Kidney tubule cell (primary cell): ENCODE measurements around the gene GRIP1.

Source experiments
- DNase-seq: peaks from one replicate; pipeline ENCODE4 v3.0.0-alpha.2; 2018; ENCODE audit warnings: low spot score

GRIP1 gene

DNA sequence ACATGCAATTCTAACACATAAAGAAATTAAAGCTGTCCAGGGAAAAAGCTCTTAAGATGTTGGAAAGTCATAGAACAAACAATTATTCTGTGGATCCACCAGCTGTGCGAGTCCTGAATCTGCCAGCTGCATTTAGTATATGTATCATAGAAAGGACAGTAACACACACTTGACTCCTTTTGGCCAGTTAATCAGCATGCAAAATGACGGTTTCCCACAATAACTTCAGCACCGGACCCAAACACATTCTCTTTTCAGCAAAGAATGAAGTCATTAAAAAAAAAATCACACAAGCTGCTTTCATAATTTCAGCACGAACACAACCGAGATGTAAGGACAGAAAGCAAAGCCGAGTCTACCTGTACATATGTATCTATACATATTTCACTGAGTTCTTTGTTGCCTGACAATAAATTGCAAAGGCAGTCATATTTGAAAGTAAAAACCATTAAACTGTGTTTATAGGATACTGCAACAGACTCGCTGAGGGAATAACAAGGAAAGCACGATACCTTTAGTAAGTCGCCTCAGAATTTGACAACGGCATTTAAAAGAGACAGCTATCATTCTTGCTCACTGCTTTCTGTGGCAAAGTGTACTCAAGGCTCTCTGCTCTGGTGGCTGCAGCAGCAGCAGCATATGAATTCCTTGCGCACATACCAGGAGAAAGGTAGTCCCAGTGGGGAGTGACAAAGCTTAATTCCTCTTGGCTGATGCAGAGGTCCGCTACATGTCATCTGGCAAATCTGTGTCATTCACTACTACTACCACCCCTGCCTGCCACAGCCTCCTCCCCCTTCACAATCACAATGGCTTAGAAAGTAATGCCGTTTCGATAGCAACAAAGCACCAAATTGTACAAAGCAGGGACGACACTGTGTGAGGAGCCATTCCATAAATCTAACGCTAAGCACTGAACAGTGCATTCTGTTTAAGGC is at the start of gene GRIP1:
Gene GRIP1 (minus strand): TSS at position 739 of the 938 bp plus-strand sequence. CDS start 172 bp downstream, at position 567.
- peak; percentile 85 for DNase-seq

DNA sequence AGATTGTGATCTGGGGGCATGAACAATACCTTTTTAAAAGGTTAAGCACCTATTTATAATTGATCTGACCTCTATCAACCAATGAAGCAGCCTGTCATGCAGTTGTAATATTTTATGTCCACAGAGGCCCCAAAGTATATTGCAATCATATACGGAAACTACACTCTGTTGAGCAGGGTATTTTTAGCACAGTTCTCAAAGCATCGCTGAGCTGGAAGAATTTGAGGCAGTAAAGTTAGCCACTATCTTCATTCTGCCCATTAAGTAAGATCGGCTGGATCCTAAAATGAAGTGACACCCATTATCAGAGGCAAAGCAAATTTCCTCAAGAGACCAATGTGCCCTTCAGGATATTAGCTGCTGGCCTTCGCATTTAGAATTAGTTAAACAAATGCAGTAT is 47.7 kb upstream of the GRIP1 start:
- no peak for DNase-seq

DNA sequence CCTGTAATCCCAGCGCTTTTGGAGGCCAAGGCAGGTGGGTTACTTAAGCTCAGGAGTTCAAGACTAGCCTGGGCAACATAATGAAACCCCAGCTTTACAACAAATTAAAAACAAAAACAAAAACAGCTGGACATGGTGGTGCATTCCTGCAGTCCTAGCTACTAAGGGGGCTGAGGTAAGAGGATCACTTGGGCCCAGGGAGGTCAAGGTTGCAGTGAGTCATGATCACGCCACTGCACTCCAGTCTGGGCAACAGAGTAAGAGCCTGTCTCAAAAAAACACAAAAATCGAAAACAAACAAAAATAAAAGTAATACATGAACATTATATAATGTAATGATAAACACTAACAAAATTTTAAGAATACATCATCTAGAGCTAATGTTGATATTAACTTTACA is 46.2 kb upstream of the GRIP1 start:
- peak; percentile 6 for DNase-seq

- no peak for DNase-seq
Measured at GRCh38 chr12:66724616-66725015, 45.7 kb upstream of the GRIP1 start.

DNA sequence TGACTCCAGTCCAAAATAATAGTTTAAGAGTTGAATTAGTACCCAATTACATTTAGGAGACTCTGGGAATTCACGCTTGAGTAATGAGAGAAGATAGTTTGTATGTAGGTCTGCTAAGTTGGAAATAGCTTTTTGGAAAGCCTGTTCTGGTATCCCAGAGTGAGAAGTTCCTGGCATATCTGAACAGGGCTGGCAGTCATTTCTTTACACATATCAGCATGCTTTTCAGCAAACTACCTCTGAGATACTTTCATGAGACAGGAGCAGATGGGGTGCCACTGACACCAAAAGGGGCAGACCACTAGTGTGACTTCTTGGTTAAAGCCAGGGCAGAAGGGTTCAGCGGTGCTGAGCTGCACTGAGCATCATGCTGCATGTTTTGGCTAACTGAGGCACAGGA is 45.1 kb upstream of the GRIP1 start:
- no peak for DNase-seq

- DNase-seq, result no peak
Measured at GRCh38 chr12:66719862-66720261, 41.0 kb upstream of the GRIP1 start.

- DNase-seq, result no peak
Measured at GRCh38 chr12:66717036-66717673, 38.3 kb upstream of the GRIP1 start.

- DNase-seq, result no peak
Measured at GRCh38 chr12:66716522-66716921, 37.6 kb upstream of the GRIP1 start.

DNA sequence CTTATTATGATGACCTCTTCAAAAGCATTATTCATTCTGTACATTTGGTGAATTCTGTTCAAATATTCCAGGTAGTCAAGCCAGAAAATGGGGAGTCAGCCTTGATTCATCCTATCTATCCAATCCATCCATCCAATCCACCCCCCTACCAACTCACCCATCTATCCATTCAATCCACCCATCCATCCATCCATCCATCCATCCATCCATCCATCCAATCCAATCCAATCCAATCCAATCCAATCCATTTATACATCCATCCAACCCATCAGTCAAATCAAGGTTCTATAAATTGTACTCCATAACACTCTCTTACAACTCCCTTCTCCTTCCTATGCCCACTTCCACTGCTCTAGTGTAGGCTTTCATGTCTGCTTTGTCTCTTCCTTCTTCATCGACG is 35.8 kb upstream of the GRIP1 start:
- no peak for DNase-seq

GRCh38 chr12:66713984-66714383 is 35.1 kb upstream of the GRIP1 start:
- no peak for DNase-seq

GRCh38 chr12:66709893-66710292 is 31.0 kb upstream of the GRIP1 start:
- no peak for DNase-seq

DNA sequence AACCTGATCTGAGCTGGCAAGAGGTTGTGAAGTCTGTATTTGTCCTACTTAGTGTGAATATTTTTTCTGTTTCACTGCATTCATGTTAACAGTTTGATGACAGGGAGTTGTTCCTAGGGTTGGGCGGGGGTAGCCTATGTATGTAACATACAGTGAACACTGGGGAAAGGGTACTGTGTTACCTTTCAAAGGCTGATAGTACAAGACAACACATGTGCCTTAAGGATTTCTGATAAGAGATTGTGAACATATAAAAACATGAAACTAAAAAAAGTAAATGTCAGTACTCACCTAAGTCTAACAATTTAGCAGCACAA is 30.5 kb upstream of the GRIP1 start:
- DNase-seq, result no peak

DNA sequence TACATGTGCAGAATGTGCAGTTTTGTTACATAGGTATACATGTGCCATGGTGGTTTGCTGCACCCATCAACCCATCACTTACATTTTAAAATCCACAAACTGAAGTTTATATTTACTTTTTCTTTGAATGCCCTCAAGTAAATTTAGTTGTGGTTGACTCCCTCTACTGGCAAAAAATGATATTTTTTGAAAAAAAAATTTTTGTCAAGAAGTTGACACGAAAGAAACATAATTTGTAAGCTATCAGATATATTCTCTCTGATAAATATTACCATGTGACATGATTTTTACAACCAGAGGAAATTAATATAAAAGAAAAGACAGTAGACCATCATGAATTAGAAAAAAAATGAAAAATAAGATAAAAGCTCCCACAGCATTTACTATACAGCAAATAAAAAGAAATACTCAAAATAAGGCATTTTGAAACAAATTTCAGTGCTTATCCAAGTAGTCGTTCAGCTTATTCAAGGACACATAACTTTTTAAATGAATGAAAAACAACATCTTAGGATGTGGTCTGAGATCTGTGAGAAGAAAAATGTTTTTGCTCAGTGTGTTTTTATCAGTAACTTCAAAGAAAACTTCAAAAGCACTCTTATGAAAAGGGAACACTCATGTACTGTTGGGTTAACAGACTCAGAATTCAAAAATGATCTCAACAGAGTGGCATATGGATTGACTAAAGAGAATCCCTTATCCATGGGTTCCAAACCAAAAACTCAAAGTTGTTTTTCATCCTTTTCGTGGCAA is 30.0 kb upstream of the GRIP1 start:
- DNase-seq, result peak; percentile 22

- DNase-seq, result no peak
Measured at GRCh38 chr12:66707002-66707697, 28.3 kb upstream of the GRIP1 start.

GRCh38 chr12:66699738-66700482 is 21.0 kb upstream of the GRIP1 start:
- DNase-seq, result no peak

DNA sequence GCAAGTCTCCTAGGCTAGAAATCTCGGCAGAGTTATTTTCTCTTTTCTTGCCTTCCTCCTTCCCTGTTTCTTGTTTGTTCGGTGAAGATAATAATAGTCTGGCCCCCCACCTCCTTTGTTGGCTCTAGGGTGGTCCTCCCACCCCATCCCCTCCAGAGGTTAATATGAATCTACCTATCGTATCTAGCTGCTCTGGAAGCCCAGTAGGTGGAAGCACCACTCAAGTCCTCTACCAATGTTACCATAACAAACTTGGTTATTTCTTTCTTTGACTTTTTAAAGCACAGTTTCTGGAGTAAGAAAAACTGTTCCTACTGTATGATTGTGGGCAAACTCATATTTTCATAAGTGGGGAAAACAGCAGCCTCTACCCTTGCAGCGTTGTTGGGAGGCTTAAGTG is 19.7 kb upstream of the GRIP1 start:
- no peak for DNase-seq

DNA sequence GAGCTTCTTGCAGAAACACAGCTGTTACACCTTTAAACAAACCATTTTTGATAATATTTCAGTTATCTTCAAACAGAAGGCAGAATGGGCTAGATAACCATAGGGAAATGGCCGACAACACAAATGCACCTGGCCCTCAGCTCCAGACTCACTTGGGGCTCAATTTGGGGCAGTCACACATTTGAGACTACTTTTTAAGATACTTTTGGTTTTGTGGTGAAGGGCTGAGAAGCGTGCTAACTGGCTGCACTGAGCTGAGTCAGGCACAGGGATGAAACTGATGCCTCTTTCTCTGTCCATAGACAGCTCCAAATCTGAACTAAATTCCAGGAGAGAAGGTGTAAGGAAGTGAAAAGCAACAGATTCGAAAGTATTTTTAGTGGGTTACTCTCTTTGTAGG is 18.5 kb upstream of the GRIP1 start:
- no peak for DNase-seq

DNA sequence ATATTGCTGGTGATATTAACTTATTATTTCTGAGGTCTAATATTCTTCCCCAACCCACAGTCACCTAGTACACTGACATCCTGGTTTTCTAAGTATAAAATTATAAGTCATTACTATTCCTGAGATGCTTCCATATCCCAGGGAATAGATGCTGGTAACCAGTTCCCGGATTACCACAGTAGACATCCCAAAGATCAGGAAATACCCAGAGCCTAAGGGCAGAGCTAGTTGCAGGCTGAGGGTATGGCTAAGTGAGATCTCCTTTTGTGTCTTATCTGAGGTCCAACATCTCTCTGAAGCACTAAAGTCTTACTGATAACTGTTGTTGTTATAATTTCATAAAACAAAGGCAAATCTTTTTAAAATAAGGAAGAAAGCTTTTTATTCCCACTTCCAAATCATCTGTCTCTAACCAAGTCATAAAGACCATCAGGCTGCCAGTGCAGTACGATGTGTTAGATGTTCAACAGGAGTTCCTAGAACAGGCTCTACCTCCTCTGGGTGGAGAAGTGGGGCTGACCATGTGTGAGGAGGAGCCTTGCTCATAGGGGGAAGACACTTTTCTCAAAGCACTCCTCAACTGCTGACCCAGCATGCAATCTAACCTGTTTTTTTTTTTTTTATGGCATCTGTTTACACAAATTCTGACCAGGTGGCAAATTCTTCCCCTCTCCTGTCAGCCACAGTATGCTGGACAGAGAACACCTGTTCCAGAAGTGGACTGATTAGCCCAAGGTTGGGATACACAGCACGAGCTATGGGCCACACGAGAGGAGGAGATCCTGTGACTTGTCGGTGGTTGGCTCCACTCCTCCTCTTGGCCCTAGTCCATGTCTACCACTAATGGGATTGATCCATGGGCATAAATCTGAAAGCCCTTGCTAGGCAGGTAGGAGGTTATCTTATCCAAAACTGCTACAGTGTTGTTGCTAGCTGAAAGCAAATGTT is 16.1 kb upstream of the GRIP1 start:
- DNase-seq, result no peak

GRCh38 chr12:66693901-66694513 is 15.1 kb upstream of the GRIP1 start:
- DNase-seq, result peak; percentile 73

GRCh38 chr12:66692986-66693385 is 14.1 kb upstream of the GRIP1 start:
- DNase-seq, result no peak
